Myocyte (in vitro differentiated cells): ENCODE results near the gene IL2. TPM values are rescaled to one million over a fixed set of nuclear protein-coding genes. Genes with fewer than 3 reads are reported as not detected.

Source experiments
- total RNA-seq: library from RNA; depleted of rRNA; stranded (reverse); fragments of >200 nt; gene quantifications from 2 replicates; pipeline ENCODE4 v1.2.3, GENCODE V29; 2014

The IL2 gene
- total RNA-seq, 1 donor from 2014 or later: not detected

Other genes starting within 250 kb of the IL2 start
- not detected in 2 replicates for gene ADAD1, start 77.7 kb downstream of the IL2 start, total RNA-seq
- gene IL21, start 164.3 kb upstream of the IL2 start, total RNA-seq: not detected in 2 replicates